Effector memory CD4-positive, alpha-beta T cell (primary cell): ENCODE results near the gene SLC30A1.

Source experiments
- DNase-seq, 3 donors: peaks; one replicate each; pipeline ENCODE4 v3.0.0-alpha.2; 2020
- H3K27ac ChIP-seq: 2 replicates; pipeline ENCODE4 v1.7.0; 2013; ENCODE audit warnings: mild to moderate bottlenecking, low read length, moderate library complexity; ENCODE audit not compliant: insufficient read depth, poor library complexity, severe bottlenecking
- H3K27me3 ChIP-seq: replicated peaks from 2 replicates; pipeline ENCODE4 v1.7.0; 2013; ENCODE audit warnings: mild to moderate bottlenecking, low read length; ENCODE audit not compliant: insufficient read depth, control insufficient read depth, poor library complexity, severe bottlenecking
- H3K36me3 ChIP-seq: 2 replicates; pipeline ENCODE4 v1.7.0; 2013; ENCODE audit warnings: mild to moderate bottlenecking, low read length, moderate library complexity; ENCODE audit not compliant: control insufficient read depth, insufficient read depth
- H3K4me1 ChIP-seq: 2 replicates; pipeline ENCODE4 v1.7.0; 2013; ENCODE audit warnings: low read length, mild to moderate bottlenecking; ENCODE audit not compliant: control insufficient read depth, insufficient read depth, poor library complexity, severe bottlenecking
- H3K4me3 ChIP-seq: 2 replicates; pipeline ENCODE4 v1.7.0; 2013; ENCODE audit warnings: low read length, low read depth, mild to moderate bottlenecking; ENCODE audit not compliant: insufficient read depth, poor library complexity, severe bottlenecking
- H3K9me3 ChIP-seq: 2 replicates; pipeline ENCODE4 v1.7.0; 2013; ENCODE audit warnings: mild to moderate bottlenecking, low read length, moderate library complexity; ENCODE audit not compliant: control insufficient read depth

Gene SLC30A1

GRCh38 chr1:211534545-211535291 is 44.2 kb downstream of the SLC30A1 start:
- no peak overlapping the region for H3K4me3 ChIP-seq
- no peak for DNase-seq
- no peak overlapping the region for H3K27ac ChIP-seq
- no peaks in the 10 kb centered on the region for H3K9me3 ChIP-seq
- no peaks in the 10 kb centered on the region for H3K36me3 ChIP-seq
- H3K27me3 ChIP-seq = no peaks in the 10 kb centered on the region
- no peaks in the 10 kb centered on the region for H3K4me1 ChIP-seq

- Histone ChIP-seq H3K9me3 (no peaks in the 10 kb centered on the region), H3K4me1 (no peaks in the 10 kb centered on the region), H3K4me3 (no peak overlapping the region), H3K36me3 (no peaks in the 10 kb centered on the region), H3K27me3 (no peaks in the 10 kb centered on the region), H3K27ac (no peak overlapping the region)
- no peak for DNase-seq
These were observed 46.9 kb downstream of the SLC30A1 start for GRCh38 chr1:211532088-211532444.

- H3K27ac ChIP-seq = no peak overlapping the region
These were observed 47.5 kb downstream of the SLC30A1 start for GRCh38 chr1:211531194-211532087.

DNA sequence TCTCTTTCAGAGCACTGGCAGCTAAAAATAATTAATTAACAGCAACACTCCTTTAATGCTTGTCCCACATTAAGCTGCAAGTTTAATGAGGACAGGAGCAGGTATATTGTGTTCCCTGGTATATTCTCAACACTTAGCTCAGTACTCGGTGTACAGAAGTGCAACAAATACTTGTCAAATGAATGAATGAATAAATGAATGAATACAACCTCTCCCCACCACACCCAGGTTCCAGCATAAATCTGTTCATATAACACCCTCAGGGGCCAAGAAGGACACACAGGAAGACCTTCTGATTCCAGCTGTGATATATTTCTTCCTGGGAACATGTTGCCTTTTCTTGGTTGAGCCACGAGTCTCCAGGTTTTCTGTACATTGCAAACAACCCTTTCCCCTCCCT is 48.9 kb downstream of the SLC30A1 start:
- Histone ChIP-seq H3K9me3 (no peaks in the 10 kb centered on the region), H3K4me3 (no peak overlapping the region), H3K4me1 (no peaks in the 10 kb centered on the region), H3K27ac (no peak overlapping the region), H3K36me3 (no peaks in the 10 kb centered on the region), H3K27me3 (no peaks in the 10 kb centered on the region)
- no peak for DNase-seq

More at GRCh38 chr1:211531194-211532087, 47.5 kb downstream of the SLC30A1 start:
- no peak overlapping the region for H3K4me3 ChIP-seq
- H3K4me1 ChIP-seq = no peaks in the 10 kb centered on the region
- no peaks in the 10 kb centered on the region for H3K9me3 ChIP-seq
- H3K36me3 ChIP-seq = no peaks in the 10 kb centered on the region
- H3K27me3 ChIP-seq = no peaks in the 10 kb centered on the region
- DNase-seq = no peak

GRCh38 chr1:211529453-211529852 is 49.5 kb downstream of the SLC30A1 start:
- H3K4me1 ChIP-seq = no peaks in the 10 kb centered on the region
- H3K4me3 ChIP-seq = no peak overlapping the region
- H3K36me3 ChIP-seq = no peaks in the 10 kb centered on the region
- H3K27ac ChIP-seq = no peak overlapping the region
- DNase-seq = no peak
- H3K9me3 ChIP-seq = no peaks in the 10 kb centered on the region
- H3K27me3 ChIP-seq = no peaks in the 10 kb centered on the region

GRCh38 chr1:211529011-211529410 is 50.0 kb downstream of the SLC30A1 start:
- Histone ChIP-seq H3K4me1 (no peaks in the 10 kb centered on the region), H3K4me3 (no peak overlapping the region), H3K9me3 (no peaks in the 10 kb centered on the region), H3K27me3 (no peaks in the 10 kb centered on the region), H3K27ac (no peak overlapping the region), H3K36me3 (no peaks in the 10 kb centered on the region)
- no peak for DNase-seq

GRCh38 chr1:211527888-211528287 is 51.1 kb downstream of the SLC30A1 start:
- Histone ChIP-seq H3K36me3 (no peaks in the 10 kb centered on the region), H3K27ac (no peak overlapping the region), H3K27me3 (no peaks in the 10 kb centered on the region), H3K9me3 (no peaks in the 10 kb centered on the region), H3K4me3 (no peak overlapping the region), H3K4me1 (no peaks in the 10 kb centered on the region)
- DNase-seq = no peak

GRCh38 chr1:211527006-211527405 is 52.0 kb downstream of the SLC30A1 start:
- no peaks in the 10 kb centered on the region for H3K9me3 ChIP-seq
- H3K4me1 ChIP-seq = no peaks in the 10 kb centered on the region
- H3K36me3 ChIP-seq = no peaks in the 10 kb centered on the region
- no peak for DNase-seq
- H3K27me3 ChIP-seq = no peaks in the 10 kb centered on the region
- no peak overlapping the region for H3K4me3 ChIP-seq
- H3K27ac ChIP-seq = no peak overlapping the region

- H3K4me1 ChIP-seq = no peaks in the 10 kb centered on the region
- H3K4me3 ChIP-seq = no peak overlapping the region
- H3K27ac ChIP-seq = no peak overlapping the region
- no peak for DNase-seq
- no peaks in the 10 kb centered on the region for H3K9me3 ChIP-seq
- H3K27me3 ChIP-seq = no peaks in the 10 kb centered on the region
- H3K36me3 ChIP-seq = no peaks in the 10 kb centered on the region
These were observed 52.9 kb downstream of the SLC30A1 start for GRCh38 chr1:211526101-211526500.

DNA sequence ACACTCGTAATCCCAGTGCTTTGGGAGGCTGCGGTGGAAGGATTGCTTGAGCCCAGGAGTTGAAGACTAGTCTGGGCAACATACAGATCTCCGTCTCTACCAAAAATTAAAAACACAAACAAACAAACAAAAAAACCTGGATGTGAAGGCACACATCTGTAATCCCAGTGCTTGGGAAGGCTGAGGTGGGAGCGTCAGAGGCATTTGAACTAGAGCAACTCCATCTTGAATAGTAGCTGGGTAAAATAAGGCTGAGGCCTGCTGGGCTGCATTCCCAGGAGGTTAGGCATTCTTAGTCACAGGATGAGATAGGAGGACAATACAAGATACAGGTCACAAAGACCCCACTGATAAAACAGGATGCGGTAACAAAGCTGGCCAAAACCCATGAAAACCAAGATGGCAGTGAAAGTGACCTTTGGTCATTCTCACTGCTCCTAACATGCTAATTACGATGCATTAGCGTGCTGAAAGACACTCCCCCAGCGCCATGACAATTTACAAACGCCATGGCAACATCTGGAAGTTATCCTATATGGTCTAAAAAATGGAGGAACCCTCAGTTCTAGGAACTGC is 53.8 kb downstream of the SLC30A1 start:
- Histone ChIP-seq H3K27me3 (no peaks in the 10 kb centered on the region), H3K9me3 (no peaks in the 10 kb centered on the region), H3K36me3 (no peaks in the 10 kb centered on the region), H3K4me1 (no peaks in the 10 kb centered on the region), H3K27ac (no peak overlapping the region), H3K4me3 (no peak overlapping the region)
- no peak for DNase-seq
